Keratinocyte (primary cell): ENCODE measurements around the gene GSTCD. TPM values are rescaled to one million over a fixed set of nuclear protein-coding genes. Genes with fewer than 3 reads are reported as not detected.
"Not testable (repeated sequence)": the region's sequence is repeated elsewhere in the genome, so short reads cannot be mapped to it uniquely, and the experiment has no call there.

Experiments
- DNase-seq: peaks from one replicate; pipeline ENCODE4 v3.0.0-alpha.2; 2011; ENCODE audit warnings: low read depth, missing footprints, low spot score
- FAIRE-seq: peaks from 2 replicates; lab custom pipeline; 2011; peaks lifted over from hg19 to GRCh38; lab: Jason Lieb, UNC
- H2AFZ ChIP-seq: 2 replicates; pipeline ENCODE4 v1.6.0; 2012; ENCODE audit warnings: low read length, control low read depth, inconsistent platforms; ENCODE audit not compliant: control insufficient read depth
- H3K27ac ChIP-seq: 2 replicates; pipeline ENCODE4 v1.5.1; 2011; ENCODE audit warnings: low read length; ENCODE audit not compliant: control insufficient read depth, insufficient read depth
- H3K27me3 ChIP-seq: 3 replicates; pipeline ENCODE4 v1.6.0; 2011; ENCODE audit warnings: low read length; ENCODE audit not compliant: control insufficient read depth, insufficient read depth; ENCODE audit errors: extremely low read depth
- H3K36me3 ChIP-seq, 2 experiments: 2 replicates in 1 of 2; 3 replicates in 1 of 2; pipeline ENCODE4 v1.5.1; 2011; ENCODE audit warnings: low read length in 2 of 2, mild to moderate bottlenecking in 1 of 2; ENCODE audit not compliant: control insufficient read depth in 2 of 2, insufficient read depth in 2 of 2; ENCODE audit errors: extremely low read depth in 1 of 2
- H3K4me1 ChIP-seq: 3 replicates; pipeline ENCODE4 v1.5.1; 2011; ENCODE audit warnings: low read length; ENCODE audit not compliant: control insufficient read depth, insufficient read depth; ENCODE audit errors: extremely low read depth
- H3K4me2 ChIP-seq: 3 replicates; pipeline ENCODE4 v1.6.0; 2011; ENCODE audit warnings: low read depth, low read length; ENCODE audit not compliant: control insufficient read depth, insufficient read depth; ENCODE audit errors: extremely low read depth
- H3K4me3 ChIP-seq, 3 experiments: fragments of 200-600 bp in 1 of 3; sonication (generic) in 1 of 3; 2 replicates in 2 of 3; 3 replicates in 1 of 3; pipeline ENCODE4 v1.5.1; 2011 to 2016; ENCODE audit warnings: low read length in 3 of 3, mild to moderate bottlenecking in 3 of 3, control low read depth in 2 of 3, inconsistent platforms in 1 of 3, low read depth in 1 of 3, mixed read lengths in 1 of 3, mixed run types in 1 of 3, moderate library complexity in 1 of 3; ENCODE audit not compliant: control insufficient read depth in 2 of 3, insufficient read depth in 2 of 3; ENCODE audit errors: extremely low read depth in 1 of 3
- H3K79me2 ChIP-seq: 2 replicates; pipeline ENCODE4 v1.6.0; 2012; ENCODE audit warnings: low read length; ENCODE audit not compliant: control insufficient read depth, insufficient read depth
- H3K9ac ChIP-seq: 3 replicates; pipeline ENCODE4 v1.6.0; 2011; ENCODE audit warnings: low read length; ENCODE audit not compliant: control insufficient read depth, insufficient read depth; ENCODE audit errors: extremely low read depth
- H3K9me1 ChIP-seq: 3 replicates; pipeline ENCODE4 v1.6.0; 2011; ENCODE audit warnings: low read length; ENCODE audit not compliant: control insufficient read depth, insufficient read depth; ENCODE audit errors: extremely low read depth
- H3K9me3 ChIP-seq: 2 replicates; pipeline ENCODE4 v1.5.1; 2012; ENCODE audit warnings: low read depth, low read length; ENCODE audit not compliant: control insufficient read depth
- H4K20me1 ChIP-seq: 3 replicates; pipeline ENCODE4 v1.6.0; 2011; ENCODE audit warnings: low read length; ENCODE audit not compliant: control insufficient read depth, insufficient read depth; ENCODE audit errors: extremely low read depth
- EZH2 ChIP-seq: IDR thresholded peaks from one replicate; pipeline ENCODE4 v1.6.1; 2012; ENCODE audit warnings: inconsistent platforms, mild to moderate bottlenecking, low read length, moderate library complexity
- dilution Hi-C: fragments of 300-500 bp; cut with MboI; formaldehyde crosslinking; loops from one replicate; pipeline ENCODE4 v1.7.0; 2020; ENCODE audit warnings: low sequenced_read_pairs; ENCODE audit not compliant: extremely low pct_ligation_motif_present
- polyA plus RNA-seq, 5 experiments: library from polyadenylated mRNA; depleted of rRNA in 3 of 5; stranded (reverse) in 3 of 5; stranded (forward) in 1 of 5; unstranded in 1 of 5; fragments of >200 nt; gene quantifications; 1 replicate in 1 of 5; 2 replicates in 3 of 5; 3 replicates in 1 of 5; pipeline versions ENCODE4 v1.2.1 to v1.2.3, GENCODE V29; 2011 to 2012; ENCODE audit warnings: missing spikeins in 2 of 5, low read depth in 1 of 5, low replicate concordance in 1 of 5
- TF ChIP-seq, protein P1 (sequence below), 3 experiments: IDR thresholded peaks in 1 of 3; conservative IDR thresholded peaks in 1 of 3; optimal IDR thresholded peaks in 1 of 3; 2 replicates in 2 of 3; 3 replicates in 1 of 3; pipeline versions ENCODE3 to v1.5.1; 2011; ENCODE audit warnings: low read length in 3 of 3, mild to moderate bottlenecking in 3 of 3, moderate library complexity in 2 of 3, control low read depth in 1 of 3, inconsistent platforms in 1 of 3; ENCODE audit not compliant: insufficient read depth in 2 of 3; ENCODE audit errors: extremely low read depth in 1 of 3

The GSTCD gene
- polyA plus RNA-seq, 1 donor (not counting 4 experiments of a cell fraction or from before 2014, with no cell fraction given): 23.2 TPM

DNA sequence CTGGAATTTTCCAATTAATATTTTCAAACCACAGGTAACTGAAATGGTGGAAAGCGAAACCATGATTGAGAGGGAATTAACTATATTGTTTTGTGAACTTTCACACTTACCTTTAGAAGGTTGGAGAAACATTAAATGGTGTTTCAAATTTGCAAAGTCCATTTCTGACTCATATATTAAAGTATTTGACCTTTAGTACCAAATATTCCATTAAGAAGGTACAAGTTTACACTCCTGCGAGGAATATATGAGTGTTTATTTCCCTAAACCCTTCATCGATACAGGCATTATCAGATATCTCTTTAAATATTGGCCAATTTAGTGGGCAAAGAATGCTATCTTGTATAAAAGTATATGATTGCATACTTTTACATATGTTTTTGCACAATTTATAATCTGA is 142.6 kb downstream of the GSTCD start:
- Histone ChIP-seq H3K27ac (no peak overlapping the region), H3K4me3 (no peak overlapping the region), H3K4me2 (no peak overlapping the region), H4K20me1 (no peaks in the 10 kb centered on the region), H3K4me1 (no peaks in the 10 kb centered on the region), H3K36me3 (no peaks in the 10 kb centered on the region), H3K9me1 (no peaks in the 10 kb centered on the region), H3K9me3 (no peaks in the 10 kb centered on the region), H3K27me3 (no peaks in the 10 kb centered on the region), H2AFZ (no peak overlapping the region), H3K79me2 (no peaks in the 10 kb centered on the region), H3K9ac (no peak overlapping the region)
- FAIRE-seq (no peak), DNase-seq (no peak)
- dilution Hi-C loops: no loop called here
- TF ChIP-seq EZH2: no peak
- TF ChIP-seq, protein P1, sequence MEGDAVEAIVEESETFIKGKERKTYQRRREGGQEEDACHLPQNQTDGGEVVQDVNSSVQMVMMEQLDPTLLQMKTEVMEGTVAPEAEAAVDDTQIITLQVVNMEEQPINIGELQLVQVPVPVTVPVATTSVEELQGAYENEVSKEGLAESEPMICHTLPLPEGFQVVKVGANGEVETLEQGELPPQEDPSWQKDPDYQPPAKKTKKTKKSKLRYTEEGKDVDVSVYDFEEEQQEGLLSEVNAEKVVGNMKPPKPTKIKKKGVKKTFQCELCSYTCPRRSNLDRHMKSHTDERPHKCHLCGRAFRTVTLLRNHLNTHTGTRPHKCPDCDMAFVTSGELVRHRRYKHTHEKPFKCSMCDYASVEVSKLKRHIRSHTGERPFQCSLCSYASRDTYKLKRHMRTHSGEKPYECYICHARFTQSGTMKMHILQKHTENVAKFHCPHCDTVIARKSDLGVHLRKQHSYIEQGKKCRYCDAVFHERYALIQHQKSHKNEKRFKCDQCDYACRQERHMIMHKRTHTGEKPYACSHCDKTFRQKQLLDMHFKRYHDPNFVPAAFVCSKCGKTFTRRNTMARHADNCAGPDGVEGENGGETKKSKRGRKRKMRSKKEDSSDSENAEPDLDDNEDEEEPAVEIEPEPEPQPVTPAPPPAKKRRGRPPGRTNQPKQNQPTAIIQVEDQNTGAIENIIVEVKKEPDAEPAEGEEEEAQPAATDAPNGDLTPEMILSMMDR (optimal IDR thresholded peaks at IDR 0.05 in 1 of 3, IDR thresholded peaks at IDR 0.05 in 1 of 3, conservative IDR thresholded peaks at IDR 0.05 in 1 of 3; ENCODE audit: extremely low read depth in 1 of 3, insufficient read depth in 2 of 3, low read length in 3 of 3): no peak

- dilution Hi-C loops, DNase-seq, FAIRE-seq, H3K4me2 ChIP-seq, H3K9me3 ChIP-seq, H3K79me2 ChIP-seq, H3K27ac ChIP-seq, H3K4me3 ChIP-seq, H3K27me3 ChIP-seq, H3K36me3 ChIP-seq, H4K20me1 ChIP-seq, H3K9me1 ChIP-seq, H3K9ac ChIP-seq, H2AFZ ChIP-seq, H3K4me1 ChIP-seq: not testable (repeated sequence)
These were observed 143.6 kb downstream of the GSTCD start for GRCh38 chr4:105852230-105852629.

DNA sequence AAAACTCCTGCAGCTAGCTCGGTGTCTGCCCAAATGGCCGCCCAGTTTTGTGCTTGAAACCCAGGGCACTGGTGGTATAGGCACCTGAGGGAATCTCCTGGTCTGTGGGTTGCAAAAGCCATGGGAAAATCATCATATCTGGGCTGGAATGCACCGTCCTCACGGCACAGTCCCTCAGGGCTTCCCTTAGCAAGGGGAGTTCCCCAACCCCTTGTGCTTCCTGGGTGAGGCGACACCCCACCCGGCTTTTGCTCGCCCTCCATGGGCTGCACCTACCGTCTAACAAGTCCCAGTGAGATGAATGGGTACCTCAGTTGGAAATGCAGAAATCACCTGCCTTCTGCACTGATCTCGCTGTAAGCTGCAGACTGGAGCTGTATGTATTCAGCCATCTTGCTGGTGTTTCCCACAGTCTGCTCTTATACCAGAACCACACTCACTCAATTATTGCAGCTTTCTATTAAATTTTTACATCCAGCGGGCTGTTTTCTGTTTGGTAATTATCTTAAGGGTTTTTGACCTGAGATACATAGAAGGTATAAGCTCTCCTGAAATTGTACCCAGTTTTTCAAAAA is 150.0 kb downstream of the GSTCD start:
- Histone ChIP-seq H3K9me3 (peaks cover 6% of the 10 kb centered on the region), H2AFZ (no peak overlapping the region), H3K4me1 (peaks cover 3% of the 10 kb centered on the region), H3K9me1 (no peaks in the 10 kb centered on the region), H3K36me3 (no peaks in the 10 kb centered on the region), H3K79me2 (no peaks in the 10 kb centered on the region), H3K4me3 (no peak overlapping the region), H3K4me2 (no peak overlapping the region), H3K9ac (no peak overlapping the region), H4K20me1 (no peaks in the 10 kb centered on the region), H3K27me3 (no peaks in the 10 kb centered on the region), H3K27ac (no peak overlapping the region)
- DNase-seq (no peak), FAIRE-seq (no peak)
- dilution Hi-C loops: no loop called here
- no peak for TF ChIP-seq EZH2
- TF ChIP-seq, protein P1 (optimal IDR thresholded peaks at IDR 0.05 in 1 of 3, IDR thresholded peaks at IDR 0.05 in 1 of 3, conservative IDR thresholded peaks at IDR 0.05 in 1 of 3; ENCODE audit: extremely low read depth in 1 of 3, insufficient read depth in 2 of 3, low read length in 3 of 3): no peak
